COLO829 (cell line): ENCODE data around the gene RAPGEF6.
"Not testable (repeated sequence)": the region's sequence is repeated elsewhere in the genome, so short reads cannot be mapped to it uniquely, and the experiment has no call there.

Experiments
- DNase-seq: peaks from one replicate; pipeline ENCODE4 v3.0.0; 2012; ENCODE audit warnings: low spot score

Gene RAPGEF6

DNA sequence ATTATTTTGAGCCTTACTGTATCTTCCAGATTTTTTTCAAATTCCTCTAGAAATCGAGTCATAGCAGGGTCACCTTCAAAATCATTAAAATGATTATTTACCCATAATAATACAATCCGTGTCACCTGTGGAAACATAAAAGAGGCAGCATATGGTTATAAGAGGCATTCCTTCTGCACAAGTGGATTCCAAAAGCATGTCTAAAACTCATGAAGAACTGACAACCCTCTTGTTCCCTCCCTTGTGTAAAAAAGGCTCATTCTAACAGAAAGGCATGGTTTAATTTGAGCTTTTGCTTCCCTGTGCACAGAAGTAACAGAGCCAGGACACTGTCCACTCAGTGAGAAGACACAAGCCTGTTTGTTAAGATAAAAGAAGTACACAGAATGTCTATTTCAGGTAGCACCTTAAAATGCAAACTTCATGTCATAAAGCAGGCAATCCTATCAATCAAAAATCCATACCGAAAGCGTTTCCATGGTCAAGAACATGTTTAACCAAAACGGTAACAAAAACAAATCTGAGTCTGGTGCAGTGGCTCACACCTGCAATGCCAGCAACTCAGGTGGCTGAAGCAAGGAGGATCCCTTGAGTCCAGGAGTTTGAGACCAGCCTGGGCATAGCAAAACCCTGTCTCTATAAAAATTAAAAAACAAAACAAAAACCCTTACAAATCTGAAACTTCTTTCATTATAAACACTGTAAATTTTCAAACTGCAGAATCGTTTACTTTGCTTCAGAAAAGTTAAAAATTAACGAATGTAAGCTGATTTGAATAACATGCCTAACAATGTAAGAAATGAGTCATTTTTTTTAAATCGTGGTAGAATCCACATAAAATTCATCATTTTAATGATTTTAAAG is 139.3 kb downstream of the RAPGEF6 start:
- no peak for DNase-seq

GRCh38 chr5:131491749-131492148 is 143.3 kb downstream of the RAPGEF6 start:
- no peak for DNase-seq

DNA sequence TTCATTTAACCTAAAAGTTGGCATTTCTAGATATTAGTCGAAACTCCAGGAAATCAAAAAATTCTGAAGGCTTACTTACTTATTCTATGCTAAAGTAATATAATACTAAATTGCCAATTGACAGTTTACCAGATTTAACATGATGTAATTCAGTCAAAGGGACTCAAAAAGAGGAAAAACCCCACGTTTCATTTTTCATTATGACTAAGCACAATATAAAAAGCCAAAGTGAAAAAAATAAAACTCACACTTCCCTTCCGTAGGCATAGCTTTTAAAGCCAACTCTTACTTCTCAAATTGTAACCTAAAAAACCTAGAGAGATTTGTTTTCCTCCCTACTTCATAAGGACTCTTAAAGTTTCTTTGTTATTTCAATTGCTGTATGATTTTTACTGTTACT is 146.6 kb downstream of the RAPGEF6 start:
- DNase-seq, result no peak

- not testable (repeated sequence) for DNase-seq
These were observed 147.7 kb downstream of the RAPGEF6 start for GRCh38 chr5:131487371-131487770.

DNA sequence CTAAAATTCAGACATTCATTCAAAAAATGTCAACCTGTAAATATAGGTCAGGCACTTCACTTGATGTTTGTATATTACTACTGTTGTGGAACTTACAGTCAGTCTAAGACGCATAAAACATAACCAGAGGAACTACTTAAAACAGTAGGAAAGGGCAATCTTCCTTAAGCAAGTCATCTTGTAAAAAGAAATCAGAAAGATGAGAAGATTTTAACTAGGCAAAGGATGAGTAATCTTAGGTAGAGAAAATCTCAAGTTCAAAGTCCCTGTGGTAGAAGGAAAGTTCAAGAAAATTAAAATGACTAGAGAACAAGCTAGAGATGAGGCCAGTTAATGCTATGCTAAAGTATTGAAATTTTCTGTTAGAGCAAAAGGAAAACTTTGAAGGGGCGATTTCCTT is 152.4 kb downstream of the RAPGEF6 start:
- no peak for DNase-seq

GRCh38 chr5:131481569-131481968 is 153.5 kb downstream of the RAPGEF6 start:
- DNase-seq, result no peak

DNA sequence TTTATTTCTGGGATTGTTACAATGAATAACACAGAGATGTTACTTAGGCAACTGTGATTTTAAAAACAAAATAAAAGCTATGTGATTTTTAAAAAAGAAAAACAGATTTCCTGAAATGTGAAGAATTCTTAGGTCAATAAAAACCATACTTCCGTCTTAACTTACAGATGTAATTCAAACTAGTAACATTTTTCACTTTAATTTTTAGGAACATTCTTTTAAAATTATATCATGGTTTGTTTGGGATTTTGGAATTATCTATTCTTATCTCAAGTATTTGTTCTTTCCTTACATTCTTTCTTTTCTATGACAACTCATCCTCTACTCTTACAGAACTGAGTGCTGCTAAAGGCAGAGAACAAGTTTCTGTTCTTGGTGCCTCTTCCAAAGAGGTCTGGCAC is 159.5 kb downstream of the RAPGEF6 start:
- DNase-seq, result no peak

DNA sequence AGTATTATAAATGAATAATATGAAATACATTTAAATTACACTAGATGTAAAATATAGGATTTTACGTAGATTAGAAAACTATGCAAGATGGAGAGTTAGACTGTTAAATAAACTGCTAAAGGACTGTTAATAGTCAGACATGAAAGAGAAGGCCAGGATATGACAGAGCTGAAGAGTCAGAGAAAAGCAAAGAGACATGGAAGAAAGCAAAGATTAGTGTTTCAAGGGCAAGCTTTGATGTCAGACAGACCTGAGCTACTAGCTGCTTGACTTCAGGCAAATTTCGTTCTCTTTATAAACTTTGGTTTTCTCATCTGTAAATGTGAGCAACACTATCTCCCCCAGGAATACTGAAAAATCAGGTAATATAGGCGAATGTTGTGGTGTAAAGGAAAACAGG is 161.3 kb downstream of the RAPGEF6 start:
- no peak for DNase-seq

- no peak for DNase-seq
These were observed 168.8 kb downstream of the RAPGEF6 start for GRCh38 chr5:131466171-131466766.

GRCh38 chr5:131463656-131464055 is 171.4 kb downstream of the RAPGEF6 start:
- DNase-seq, result no peak

DNA sequence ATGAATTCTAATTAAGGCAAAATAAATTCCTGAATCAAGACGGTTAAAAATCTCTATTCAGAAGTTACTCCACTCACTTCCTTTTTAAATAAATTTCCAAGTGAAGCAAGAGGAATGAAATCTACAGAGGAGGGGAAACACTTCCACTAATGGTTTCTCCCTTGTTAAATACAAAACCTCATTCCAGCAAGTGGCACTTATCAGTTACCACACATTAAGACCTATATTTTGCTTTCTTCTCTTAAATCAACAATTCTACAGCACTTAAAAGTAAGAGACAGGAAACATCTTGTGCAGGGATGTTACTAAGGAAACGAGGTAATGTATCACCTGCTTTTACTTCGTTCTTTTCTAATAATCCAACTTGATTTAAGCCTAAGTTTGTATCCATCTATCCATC is 172.6 kb downstream of the RAPGEF6 start:
- DNase-seq, result no peak

GRCh38 chr5:131461742-131462141 is 173.3 kb downstream of the RAPGEF6 start:
- no peak for DNase-seq

- DNase-seq, result no peak
These were observed 174.0 kb downstream of the RAPGEF6 start for GRCh38 chr5:131460867-131461572.

GRCh38 chr5:131460133-131460532 is 174.9 kb downstream of the RAPGEF6 start:
- no peak for DNase-seq

DNA sequence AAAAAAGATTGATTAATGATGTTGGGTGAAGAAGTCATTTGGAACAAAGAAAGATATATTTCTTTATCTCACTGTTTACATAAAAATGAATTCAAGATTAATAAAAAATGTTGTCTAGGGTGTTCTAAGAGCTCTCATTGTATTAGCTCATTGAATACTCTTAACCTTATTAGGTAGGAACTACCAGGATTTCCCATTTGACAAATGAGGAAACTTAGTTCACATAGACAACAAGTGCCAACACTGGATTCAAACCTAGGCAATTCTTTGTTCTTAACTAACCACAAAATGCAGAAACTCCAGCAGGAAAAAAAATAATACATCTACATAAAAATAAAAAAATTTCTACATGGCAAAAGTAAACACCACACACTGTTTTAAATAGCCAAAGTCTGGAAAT is 175.8 kb downstream of the RAPGEF6 start:
- DNase-seq, result no peak

- no peak for DNase-seq
These were observed 177.8 kb downstream of the RAPGEF6 start for GRCh38 chr5:131457193-131457592.

GRCh38 chr5:131450941-131451340 is 184.1 kb downstream of the RAPGEF6 start:
- DNase-seq, result no peak

GRCh38 chr5:131441184-131441583 is 193.8 kb downstream of the RAPGEF6 start:
- no peak for DNase-seq

DNA sequence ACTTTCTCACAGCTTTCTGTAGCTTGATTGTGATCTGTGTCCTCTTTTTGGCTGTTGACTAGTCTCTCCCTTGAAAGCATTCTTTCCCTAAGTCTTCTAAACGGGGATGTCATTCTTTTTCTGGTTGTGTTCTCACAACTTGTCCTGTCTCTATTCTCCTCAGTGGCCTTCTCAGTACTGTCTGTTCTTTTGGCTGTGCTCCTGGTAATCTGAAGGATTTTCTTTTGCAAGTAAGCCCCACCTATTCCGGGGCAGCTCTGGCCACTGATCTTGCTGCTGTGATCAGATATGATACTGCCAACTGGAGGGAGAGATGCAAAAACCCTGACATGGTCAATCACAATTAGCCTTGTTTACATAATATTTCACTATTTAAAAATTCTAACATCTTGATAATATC is 198.9 kb downstream of the RAPGEF6 start:
- DNase-seq, result no peak

- no peak for DNase-seq
These were observed 201.9 kb downstream of the RAPGEF6 start for GRCh38 chr5:131433109-131433508.

- DNase-seq, result no peak
These were observed 203.2 kb downstream of the RAPGEF6 start for GRCh38 chr5:131431794-131432193.

DNA sequence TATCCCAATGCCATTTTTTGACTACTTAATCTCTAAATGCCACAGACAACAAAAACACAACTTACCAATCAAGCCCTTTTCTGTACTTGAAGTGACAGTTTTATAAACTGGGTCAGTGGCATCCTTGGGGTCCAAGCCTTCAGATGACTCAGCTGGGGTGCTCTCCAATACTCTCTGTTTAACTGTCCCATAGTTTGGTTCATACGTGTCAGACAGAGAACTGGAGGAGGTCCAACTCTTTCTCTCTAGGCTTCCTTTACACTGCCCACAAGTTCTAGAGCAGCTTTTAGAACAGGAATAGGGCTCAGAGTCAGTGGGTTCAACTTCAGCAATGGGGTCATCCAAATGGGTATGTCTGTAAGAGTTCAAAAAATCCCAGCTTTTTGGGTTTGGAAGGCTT is 204.2 kb downstream of the RAPGEF6 start:
- DNase-seq, result no peak

DNA sequence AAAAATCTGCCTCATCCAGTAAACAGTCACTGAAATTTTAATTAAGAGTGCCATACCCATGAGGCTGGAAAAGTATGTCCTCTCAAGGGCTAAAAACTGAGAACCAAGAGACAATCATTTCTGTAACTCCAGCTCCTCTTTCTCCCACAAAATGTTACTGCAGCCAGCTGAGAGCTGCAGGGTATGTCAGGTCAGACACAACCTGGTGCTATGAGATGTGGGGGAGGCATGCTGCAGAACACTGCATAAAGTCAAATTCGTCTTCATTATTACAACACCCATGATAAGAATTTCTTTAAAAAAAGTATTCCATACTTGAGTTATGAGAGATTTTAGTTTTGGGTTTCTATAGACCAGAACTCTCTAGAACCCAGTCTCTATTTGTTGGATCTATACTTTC is 209.0 kb downstream of the RAPGEF6 start:
- no peak for DNase-seq
